ENCODE data around the gene CDC42EP1. TPM values are rescaled to one million over a fixed set of nuclear protein-coding genes. Genes with fewer than 3 reads are reported as not detected.

CDC42EP1 gene
- total and polyA plus RNA-seq, 2 donors (not counting 3 experiments of a cell fraction or from before 2014, with no cell fraction given), result 82.2 to 141 TPM

DNA sequence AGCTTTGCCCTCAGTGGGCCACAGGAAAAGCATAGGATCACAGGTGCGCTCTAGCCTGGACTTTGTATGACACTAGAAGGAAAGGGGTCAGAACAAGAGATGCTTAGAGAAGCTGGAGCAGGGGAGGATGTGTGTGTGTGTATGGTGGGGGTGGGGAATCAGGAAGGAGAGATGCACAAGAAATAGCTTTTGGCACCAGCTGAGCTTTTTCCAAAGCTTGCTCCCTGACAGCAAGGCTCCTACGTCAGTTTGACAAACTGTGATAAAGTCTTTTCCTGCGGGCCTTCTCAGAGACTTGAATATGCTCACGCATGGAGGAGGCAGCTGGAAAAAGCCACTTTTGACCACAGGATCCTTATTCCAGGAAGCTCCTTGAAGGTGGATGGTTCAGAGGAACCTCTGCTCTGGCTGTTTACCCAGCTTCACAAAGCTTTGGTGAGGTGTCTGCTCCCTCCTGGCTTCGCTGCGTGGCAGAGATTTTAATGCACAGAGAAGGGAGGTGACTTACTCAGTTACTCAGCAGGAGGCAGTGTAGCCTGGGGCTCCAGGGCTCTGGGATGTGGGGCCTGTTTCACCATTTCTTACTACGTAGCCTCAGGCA, 3.9 kb downstream of the CDC42EP1 start:
- Histone ChIP-seq H3K27me3 (ENCODE audit: control insufficient read depth in 2 of 2, insufficient read depth in 2 of 2, low read length in 2 of 2) (no peaks in the 10 kb centered on the region), H2AFZ (ENCODE audit: low read depth, low read length) (no peak overlapping the region), H3K36me3 (ENCODE audit: control insufficient read depth in 2 of 2, extremely low read depth in 1 of 2, insufficient read depth in 2 of 2, low read length in 2 of 2) (peaks cover 23 to 32% of the 10 kb centered on the region in 2 experiments), H3K79me2 (ENCODE audit: control insufficient read depth, insufficient read depth, low read length) (peaks cover 70% of the 10 kb centered on the region), H3K4me2 (ENCODE audit: insufficient read depth, low read length) (peak overlapping the region; percentile 68), H4K20me1 (replicated peaks; ENCODE audit: control insufficient read depth, extremely low read depth, insufficient read depth, low read length) (peaks cover 3% of the 10 kb centered on the region), H3K9me1 (replicated peaks; ENCODE audit: control insufficient read depth, extremely low read depth, insufficient read depth, low read length) (no peaks in the 10 kb centered on the region), H3K9me3 (replicated peaks; ENCODE audit: control insufficient read depth, insufficient read depth, low read length) (no peaks in the 10 kb centered on the region), H3K4me3 (replicated peaks in 1 of 3; ENCODE audit: insufficient read depth in 1 of 3, low read depth in 1 of 3, low read length in 3 of 3) (peak overlapping the region in 1 of 3 experiments; percentile 39), H3K27ac (ENCODE audit: insufficient read depth, low read depth, low read length) (peak overlapping the region; percentile 99), H3K9ac (replicated peaks; ENCODE audit: extremely low read depth, insufficient read depth, low read length) (peak overlapping the region; percentile 52), H3K4me1 (ENCODE audit: control insufficient read depth, extremely low read depth, insufficient read depth, low read length) (peaks cover 54% of the 10 kb centered on the region)
- intact Hi-C loops (cut with micrococcal nuclease), result loop anchor here (5.0 kb wide), 2 partner anchors 113 to 188 kb away; partner anchors contain the start of gene LGALS1
- FAIRE-seq, result peak; percentile 18
- CTCF ChIA-PET, result interaction anchor here (1.0 to 21.8 kb wide), 9 partner anchors 9 to 117 kb away, joined by 3 to 977 read pairs (median 6); partner anchors contain the start of gene GGA1
- BruUV-seq (replicated peaks), result no TSS peak
- POLR2A ChIA-PET, result interaction anchor here (2.3 kb wide), 1 partner anchor 19 kb away, joined by 11 read pairs; no protein-coding TSS in a partner anchor
- dilution Hi-C loops (cut with MboI; ENCODE audit: extremely low pct_ligation_motif_present, low sequenced_read_pairs), result no loop called here
- peak; percentile 61 for DNase-seq (ENCODE audit: low read depth, low spot score)
- TF ChIP-seq FOS (IDR thresholded peaks at IDR 0.05; ENCODE audit: borderline replicate concordance, insufficient read depth, low read length), result no peak
- TF ChIP-seq POLR2AphosphoS5 (IDR thresholded peaks at IDR 0.05; ENCODE audit: insufficient read depth, low read depth, low read length), result peak; percentile 33

DNA sequence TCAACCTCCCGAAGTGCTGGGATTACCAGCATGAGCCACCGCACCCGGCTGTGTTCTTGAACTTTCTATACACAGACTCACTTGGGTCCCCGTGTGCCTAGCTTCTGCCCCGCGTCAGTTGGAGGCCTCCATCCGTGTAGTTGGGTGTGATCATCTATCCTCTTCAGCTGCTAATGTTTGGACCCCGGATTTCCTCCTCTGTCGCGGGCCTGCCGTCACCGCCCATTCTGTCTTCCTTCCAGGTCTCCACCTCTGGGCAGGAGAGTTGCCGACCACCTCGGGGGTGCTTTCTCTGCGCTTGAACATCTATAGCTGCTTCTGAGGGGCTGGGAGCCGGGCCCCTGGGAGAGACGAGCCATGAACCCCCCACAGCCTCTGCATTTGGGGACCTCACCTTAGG, 5.5 kb downstream of the CDC42EP1 start:
- Histone ChIP-seq H3K9me3 (replicated peaks; ENCODE audit: control insufficient read depth, insufficient read depth, low read length) (no peaks in the 10 kb centered on the region), H3K79me2 (ENCODE audit: control insufficient read depth, insufficient read depth, low read length) (peaks cover 68% of the 10 kb centered on the region), H3K9ac (replicated peaks; ENCODE audit: extremely low read depth, insufficient read depth, low read length) (no peak overlapping the region), H3K4me1 (ENCODE audit: control insufficient read depth, extremely low read depth, insufficient read depth, low read length) (peaks cover 47% of the 10 kb centered on the region), H4K20me1 (replicated peaks; ENCODE audit: control insufficient read depth, extremely low read depth, insufficient read depth, low read length) (peaks cover 3% of the 10 kb centered on the region), H3K27me3 (ENCODE audit: control insufficient read depth in 2 of 2, insufficient read depth in 2 of 2, low read length in 2 of 2) (no peaks in the 10 kb centered on the region), H3K27ac (ENCODE audit: insufficient read depth, low read depth, low read length) (no peak overlapping the region), H3K9me1 (replicated peaks; ENCODE audit: control insufficient read depth, extremely low read depth, insufficient read depth, low read length) (no peaks in the 10 kb centered on the region), H3K36me3 (ENCODE audit: control insufficient read depth in 2 of 2, extremely low read depth in 1 of 2, insufficient read depth in 2 of 2, low read length in 2 of 2) (peaks cover 23 to 32% of the 10 kb centered on the region in 2 experiments), H3K4me2 (ENCODE audit: insufficient read depth, low read length) (no peak overlapping the region), H3K4me3 (replicated peaks in 1 of 3; ENCODE audit: insufficient read depth in 1 of 3, low read depth in 1 of 3, low read length in 3 of 3) (no peak overlapping the region), H2AFZ (ENCODE audit: low read depth, low read length) (no peak overlapping the region)
- intact Hi-C loops (cut with micrococcal nuclease) (no loop called here), dilution Hi-C loops (cut with MboI; ENCODE audit: extremely low pct_ligation_motif_present, low sequenced_read_pairs) (no loop called here)
- CTCF ChIA-PET, result interaction anchor here (2.0 to 21.8 kb wide), 5 partner anchors 20 to 94 kb away, joined by 7 to 977 read pairs (median 24); partner anchors contain the start of gene GGA1
- FAIRE-seq (no peak), DNase-seq (ENCODE audit: low read depth, low spot score) (no peak)
- TF ChIP-seq, protein P1, sequence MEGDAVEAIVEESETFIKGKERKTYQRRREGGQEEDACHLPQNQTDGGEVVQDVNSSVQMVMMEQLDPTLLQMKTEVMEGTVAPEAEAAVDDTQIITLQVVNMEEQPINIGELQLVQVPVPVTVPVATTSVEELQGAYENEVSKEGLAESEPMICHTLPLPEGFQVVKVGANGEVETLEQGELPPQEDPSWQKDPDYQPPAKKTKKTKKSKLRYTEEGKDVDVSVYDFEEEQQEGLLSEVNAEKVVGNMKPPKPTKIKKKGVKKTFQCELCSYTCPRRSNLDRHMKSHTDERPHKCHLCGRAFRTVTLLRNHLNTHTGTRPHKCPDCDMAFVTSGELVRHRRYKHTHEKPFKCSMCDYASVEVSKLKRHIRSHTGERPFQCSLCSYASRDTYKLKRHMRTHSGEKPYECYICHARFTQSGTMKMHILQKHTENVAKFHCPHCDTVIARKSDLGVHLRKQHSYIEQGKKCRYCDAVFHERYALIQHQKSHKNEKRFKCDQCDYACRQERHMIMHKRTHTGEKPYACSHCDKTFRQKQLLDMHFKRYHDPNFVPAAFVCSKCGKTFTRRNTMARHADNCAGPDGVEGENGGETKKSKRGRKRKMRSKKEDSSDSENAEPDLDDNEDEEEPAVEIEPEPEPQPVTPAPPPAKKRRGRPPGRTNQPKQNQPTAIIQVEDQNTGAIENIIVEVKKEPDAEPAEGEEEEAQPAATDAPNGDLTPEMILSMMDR (IDR thresholded peaks at IDR 0.05; ENCODE audit: extremely low read depth in 1 of 2, insufficient read depth in 1 of 2, low read depth in 1 of 2, low read length in 2 of 2), result no peak
- no peak for TF ChIP-seq JUN (IDR thresholded peaks at IDR 0.05; ENCODE audit: borderline replicate concordance, insufficient read depth, insufficient read length, low read depth)
- TF ChIP-seq EZH2 (IDR thresholded peaks at IDR 0.05; ENCODE audit: borderline replicate concordance, low read depth, low read length, severe bottlenecking), result no peak
- no peak for TF ChIP-seq GATA2 (IDR thresholded peaks at IDR 0.05; ENCODE audit: insufficient read depth, insufficient read length, low read depth, low read length)
- TF ChIP-seq MYC (IDR thresholded peaks at IDR 0.05; ENCODE audit: low read depth, low read length), result no peak
- TF ChIP-seq, protein P2, sequence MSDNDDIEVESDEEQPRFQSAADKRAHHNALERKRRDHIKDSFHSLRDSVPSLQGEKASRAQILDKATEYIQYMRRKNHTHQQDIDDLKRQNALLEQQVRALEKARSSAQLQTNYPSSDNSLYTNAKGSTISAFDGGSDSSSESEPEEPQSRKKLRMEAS (IDR thresholded peaks at IDR 0.05; ENCODE audit: insufficient read depth, insufficient read length), result no peak
- no peak for TF ChIP-seq POLR2AphosphoS5 (IDR thresholded peaks at IDR 0.05; ENCODE audit: insufficient read depth, low read depth, low read length)
- no peak for TF ChIP-seq FOS (IDR thresholded peaks at IDR 0.05; ENCODE audit: borderline replicate concordance, insufficient read depth, low read length)
- TF ChIP-seq POLR2A (IDR thresholded peaks at IDR 0.05; ENCODE audit: low read depth, low read length), result no peak
- POLR2A ChIA-PET, result interaction anchor here (0.6 to 3.0 kb wide), 3 partner anchors 8 to 26 kb away, joined by 3 to 17 read pairs (median 5); no protein-coding TSS in a partner anchor
- BruUV-seq (replicated peaks), result no TSS peak

Measured in endothelial cell of umbilical vein (primary cell).